Measurements from ENCODE around the gene MGAT4D.

DNA sequence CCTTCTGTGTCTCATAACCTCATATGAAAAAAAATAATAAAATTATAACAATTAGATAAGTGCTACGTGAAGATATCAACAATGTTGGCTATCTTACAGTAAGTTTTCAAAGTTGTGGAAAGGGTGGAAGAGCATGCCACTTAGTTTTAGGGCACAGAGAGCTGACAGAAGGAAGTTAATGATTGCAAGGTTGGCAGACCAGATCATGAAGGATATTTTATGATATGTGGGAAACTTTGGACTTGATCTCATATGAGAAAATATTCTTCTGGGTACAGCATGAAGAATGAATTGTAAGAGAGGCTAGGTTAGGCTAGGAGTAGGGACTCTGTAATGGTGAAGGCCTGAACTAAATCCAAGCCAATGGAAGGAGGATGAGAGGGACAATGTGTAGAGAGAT lies 34.5 kb downstream of the MGAT4D start:
- TF ChIP-seq, protein P1, sequence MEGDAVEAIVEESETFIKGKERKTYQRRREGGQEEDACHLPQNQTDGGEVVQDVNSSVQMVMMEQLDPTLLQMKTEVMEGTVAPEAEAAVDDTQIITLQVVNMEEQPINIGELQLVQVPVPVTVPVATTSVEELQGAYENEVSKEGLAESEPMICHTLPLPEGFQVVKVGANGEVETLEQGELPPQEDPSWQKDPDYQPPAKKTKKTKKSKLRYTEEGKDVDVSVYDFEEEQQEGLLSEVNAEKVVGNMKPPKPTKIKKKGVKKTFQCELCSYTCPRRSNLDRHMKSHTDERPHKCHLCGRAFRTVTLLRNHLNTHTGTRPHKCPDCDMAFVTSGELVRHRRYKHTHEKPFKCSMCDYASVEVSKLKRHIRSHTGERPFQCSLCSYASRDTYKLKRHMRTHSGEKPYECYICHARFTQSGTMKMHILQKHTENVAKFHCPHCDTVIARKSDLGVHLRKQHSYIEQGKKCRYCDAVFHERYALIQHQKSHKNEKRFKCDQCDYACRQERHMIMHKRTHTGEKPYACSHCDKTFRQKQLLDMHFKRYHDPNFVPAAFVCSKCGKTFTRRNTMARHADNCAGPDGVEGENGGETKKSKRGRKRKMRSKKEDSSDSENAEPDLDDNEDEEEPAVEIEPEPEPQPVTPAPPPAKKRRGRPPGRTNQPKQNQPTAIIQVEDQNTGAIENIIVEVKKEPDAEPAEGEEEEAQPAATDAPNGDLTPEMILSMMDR (IDR thresholded peaks at IDR 0.05): no peak
- no peak for TF ChIP-seq EZH2 (IDR thresholded peaks at IDR 0.05; ENCODE audit: borderline replicate concordance, insufficient read depth, low read depth, low read length, poor library complexity, severe bottlenecking)
